NCI-H128 (cell line): Measurements from ENCODE around the gene NTN3.
"Not testable (repeated sequence)": the region's sequence is repeated elsewhere in the genome, so short reads cannot be mapped to it uniquely, and the experiment has no call there.

ENCODE experiments used
- DNase-seq: peaks from one replicate; lab custom pipeline; 2025; ENCODE audit not compliant: unreplicated experiment; lab: John Stamatoyannopoulos, UW

Gene NTN3

GRCh38 chr16:2471016-2471652, at the start of gene NTN3:
NTN3 (plus strand) TSS chr16:2471297; CDS start chr16:2471702, 405 bp downstream.
- no peak for DNase-seq

GRCh38 chr16:2422123-2422867, 48.8 kb upstream of the NTN3 start:
- DNase-seq = no peak

- DNase-seq = no peak
Measured at GRCh38 chr16:2424061-2425007, 46.8 kb upstream of the NTN3 start.

GRCh38 chr16:2425008-2425518, 46.0 kb upstream of the NTN3 start:
- no peak for DNase-seq

GRCh38 chr16:2425825-2426430, 45.2 kb upstream of the NTN3 start:
- DNase-seq = no peak

GRCh38 chr16:2426941-2427361, 44.1 kb upstream of the NTN3 start:
- no peak for DNase-seq

- DNase-seq = no peak
Measured at GRCh38 chr16:2427526-2427925, 43.6 kb upstream of the NTN3 start.

GRCh38 chr16:2428051-2428783, 42.9 kb upstream of the NTN3 start:
- DNase-seq = no peak

GRCh38 chr16:2428784-2429033, 42.4 kb upstream of the NTN3 start:
- no peak for DNase-seq

- DNase-seq = peak; percentile 90
Measured at GRCh38 chr16:2429034-2429770, 41.9 kb upstream of the NTN3 start, which contains the start of gene CCNF. CCNF (plus strand) TSS chr16:2429447; CDS start chr16:2429482, 35 bp downstream.

GRCh38 chr16:2429771-2430663, 41.1 kb upstream of the NTN3 start:
- peak; percentile 22 for DNase-seq

GRCh38 chr16:2432286-2432685, 38.8 kb upstream of the NTN3 start:
- DNase-seq = no peak

GRCh38 chr16:2432801-2433505, 38.1 kb upstream of the NTN3 start:
- DNase-seq = no peak

- DNase-seq = not testable (repeated sequence)
Measured at GRCh38 chr16:2435236-2435635, 35.9 kb upstream of the NTN3 start.

GRCh38 chr16:2436110-2436509, 35.0 kb upstream of the NTN3 start:
- DNase-seq = no peak

GRCh38 chr16:2437032-2437790, 33.9 kb upstream of the NTN3 start:
- no peak for DNase-seq

GRCh38 chr16:2438121-2438520, 33.0 kb upstream of the NTN3 start:
- DNase-seq = no peak
